CD14-positive monocyte (primary cell): ENCODE results near the gene LIN7A. TPM values are rescaled to one million over a fixed set of nuclear protein-coding genes. Genes with fewer than 3 reads are reported as not detected.

ENCODE experiments used
- DNase-seq, 3 donors: peaks; one replicate each; pipeline ENCODE4 v3.0.0-alpha.2; 2011 to 2022
- H2AFZ ChIP-seq: 2 replicates; pipeline ENCODE4 v1.6.0; 2012; ENCODE audit warnings: mild to moderate bottlenecking, low read depth, low read length, inconsistent platforms; ENCODE audit not compliant: insufficient read depth, poor library complexity, severe bottlenecking
- H3K27ac ChIP-seq, 2 donors: 1 replicate in 1 of 2; 2 replicates in 1 of 2; pipeline ENCODE4 v1.5.1; 2012 to 2013; ENCODE audit warnings: low read length in 2 of 2, control low read depth in 1 of 2, inconsistent platforms in 1 of 2, low read depth in 1 of 2, mild to moderate bottlenecking in 1 of 2
- H3K27me3 ChIP-seq, 2 donors: one replicate each; pipeline versions ENCODE4 v1.6.0 to v1.6.1; 2011 to 2013; ENCODE audit warnings: low read length in 2 of 2; ENCODE audit not compliant: control insufficient read depth in 2 of 2, insufficient read depth in 2 of 2
- H3K36me3 ChIP-seq, 2 donors: replicated peaks in 1 of 2; 1 replicate in 1 of 2; 2 replicates in 1 of 2; pipeline versions ENCODE4 v1.5.1 to v1.6.1; 2012 to 2013; ENCODE audit warnings: low read length in 2 of 2, control low read depth in 1 of 2, inconsistent platforms in 1 of 2, mild to moderate bottlenecking in 1 of 2; ENCODE audit not compliant: insufficient read depth in 2 of 2, control insufficient read depth in 1 of 2
- H3K4me1 ChIP-seq, 2 donors: 1 replicate in 1 of 2; 2 replicates in 1 of 2; pipeline versions ENCODE4 v1.5.1 to v1.6.1; 2012 to 2013; ENCODE audit warnings: low read length in 2 of 2, control low read depth in 1 of 2, inconsistent platforms in 1 of 2, mild to moderate bottlenecking in 1 of 2, moderate library complexity in 1 of 2; ENCODE audit not compliant: insufficient read depth in 2 of 2, control insufficient read depth in 1 of 2
- H3K4me2 ChIP-seq: replicated peaks from 2 replicates; pipeline ENCODE3; 2012; ENCODE audit warnings: low read length, moderate library complexity, mild to moderate bottlenecking; ENCODE audit not compliant: poor library complexity, severe bottlenecking; ENCODE audit errors: extremely low read depth
- H3K4me3 ChIP-seq, 3 experiments: fragments of 200-600 bp in 1 of 3; sonication (generic) in 1 of 3; replicated peaks in 1 of 3; 1 replicate in 2 of 3; 2 replicates in 1 of 3; pipeline ENCODE4 v1.5.1; 2011 to 2013; ENCODE audit warnings: low read length in 3 of 3, mild to moderate bottlenecking in 3 of 3, control low read depth in 2 of 3, low read depth in 2 of 3, inconsistent platforms in 1 of 3, moderate library complexity in 1 of 3
- H3K79me2 ChIP-seq: 2 replicates; pipeline ENCODE4 v1.6.0; 2012; ENCODE audit warnings: mild to moderate bottlenecking, control low read depth, inconsistent platforms, low read length, moderate library complexity; ENCODE audit not compliant: insufficient read depth
- H3K9ac ChIP-seq: 2 replicates; pipeline ENCODE4 v1.6.0; 2017; ENCODE audit warnings: low read length, mild to moderate bottlenecking; ENCODE audit not compliant: insufficient read depth, poor library complexity, severe bottlenecking
- H3K9me3 ChIP-seq, 2 donors: replicated peaks in 1 of 2; 1 replicate in 1 of 2; 2 replicates in 1 of 2; pipeline versions ENCODE4 v1.5.1 to v1.6.1; 2012 to 2013; ENCODE audit warnings: low read length in 2 of 2, control low read depth in 1 of 2; ENCODE audit not compliant: control insufficient read depth in 1 of 2, insufficient read depth in 1 of 2
- H4K20me1 ChIP-seq: 2 replicates; pipeline ENCODE4 v1.6.0; 2012; ENCODE audit warnings: mild to moderate bottlenecking, low read length, control low read depth, moderate library complexity; ENCODE audit not compliant: insufficient read depth
- H3K27ac Mint-ChIP-seq, 7 donors: one replicate each; pipeline ENCODE4 v1.8.0; 2020; ENCODE audit warnings: mild to moderate bottlenecking in 7 of 7, mixed read lengths in 7 of 7, moderate library complexity in 6 of 7, inconsistent platforms in 2 of 7
- H3K27me3 Mint-ChIP-seq, 3 donors: one replicate each; pipeline ENCODE4 v1.8.0; 2021 to 2022; ENCODE audit warnings: low read depth in 3 of 3, mild to moderate bottlenecking in 3 of 3, mixed read lengths in 3 of 3, moderate library complexity in 3 of 3, inconsistent platforms in 1 of 3
- H3K36me3 Mint-ChIP-seq, 2 donors: one replicate each; pipeline ENCODE4 v1.8.0; 2020; ENCODE audit warnings: mixed read lengths in 2 of 2, inconsistent platforms in 1 of 2, mild to moderate bottlenecking in 1 of 2
- H3K4me1 Mint-ChIP-seq: one replicate; pipeline ENCODE4 v1.8.0; 2020; ENCODE audit warnings: mild to moderate bottlenecking, mixed read lengths
- H3K4me3 Mint-ChIP-seq, 2 donors: one replicate each; pipeline ENCODE4 v1.8.0; 2020; ENCODE audit warnings: mild to moderate bottlenecking in 2 of 2, mixed read lengths in 2 of 2, moderate library complexity in 1 of 2
- H3K9me3 Mint-ChIP-seq, 7 donors: one replicate each; pipeline ENCODE4 v1.8.0; 2020 to 2022; ENCODE audit warnings: mixed read lengths in 7 of 7, mild to moderate bottlenecking in 6 of 7, moderate library complexity in 6 of 7, inconsistent platforms in 2 of 7
- WGBS: methylation state at CpG from one replicate; pipeline ENCODE4 v1.1.5; 2013; ENCODE audit warnings: missing lambda C conversion rate; ENCODE audit not compliant: insufficient coverage; 5-methylcytosine and 5-hydroxymethylcytosine counted together
- intact Hi-C, 2 donors: fragments of 100-400 bp; cut with micrococcal nuclease; formaldehyde crosslinking; loops; one replicate each; pipeline versions ENCODE4 v1.15.0 to v1.15.1; 2023
- polyA plus RNA-seq, 3 donors: library from polyadenylated mRNA; depleted of rRNA in 1 of 3; unstranded in 2 of 3; stranded (reverse) in 1 of 3; fragments of 300-500 nt in 2 of 3; fragments of >200 nt in 1 of 3; fragmentation: Illumina TruSeq in 2 of 3; gene quantifications; 1 replicate in 2 of 3; 2 replicates in 1 of 3; pipeline ENCODE4 v1.2.3, GENCODE V29; 2012 to 2021
- TF ChIP-seq, protein P1 (sequence below): fragments of 200-600 bp; IDR thresholded peaks from one replicate; pipeline ENCODE4 v1.8.0; 2022; ENCODE audit warnings: antibody characterized with exemption, mild to moderate bottlenecking

Gene LIN7A
- polyA plus RNA-seq, 3 donors: 8.0 to 16.6 (median 15.2) TPM

DNA sequence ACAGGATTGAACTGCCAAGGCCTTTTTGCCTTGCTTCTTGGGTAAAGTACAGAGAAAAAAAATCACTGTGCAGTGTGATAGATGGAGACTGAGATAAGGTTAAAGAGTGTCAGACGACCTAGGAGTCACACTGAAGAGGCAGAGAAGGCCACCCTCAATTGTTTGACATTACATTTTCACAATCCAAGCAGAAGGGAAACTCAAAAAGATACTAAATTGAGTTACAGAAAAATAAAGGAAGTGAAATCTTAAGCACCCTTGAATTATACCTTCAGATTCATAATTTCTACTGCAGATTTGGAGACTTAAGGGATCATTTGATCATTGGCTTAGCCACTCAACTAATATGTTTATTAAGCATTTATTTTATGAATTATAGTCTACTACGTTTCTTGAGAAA lies 123.9 kb downstream of the LIN7A start:
- Mint-ChIP-seq H3K27me3 (no peaks in the 10 kb centered on the region), H3K4me1 (peaks cover 4% of the 10 kb centered on the region), H3K27ac (peak overlapping the region in 1 of 7 donors; percentile 42), H3K36me3 (peaks cover 23 to 29% of the 10 kb centered on the region in 2 donors), H3K9me3 (peaks cover 0 to 5% (median 0%) of the 10 kb centered on the region in 7 donors), H3K4me3 (no peak overlapping the region)
- H3K4me3 ChIP-seq: no peak overlapping the region
- peaks cover 25 to 29% of the 10 kb centered on the region in 2 donors for H3K36me3 ChIP-seq
- no peaks in the 10 kb centered on the region for H3K4me1 ChIP-seq
- no peak for DNase-seq
- intact Hi-C loops: no loop called here
- H3K79me2 ChIP-seq: no peaks in the 10 kb centered on the region
- TF ChIP-seq, protein P1, sequence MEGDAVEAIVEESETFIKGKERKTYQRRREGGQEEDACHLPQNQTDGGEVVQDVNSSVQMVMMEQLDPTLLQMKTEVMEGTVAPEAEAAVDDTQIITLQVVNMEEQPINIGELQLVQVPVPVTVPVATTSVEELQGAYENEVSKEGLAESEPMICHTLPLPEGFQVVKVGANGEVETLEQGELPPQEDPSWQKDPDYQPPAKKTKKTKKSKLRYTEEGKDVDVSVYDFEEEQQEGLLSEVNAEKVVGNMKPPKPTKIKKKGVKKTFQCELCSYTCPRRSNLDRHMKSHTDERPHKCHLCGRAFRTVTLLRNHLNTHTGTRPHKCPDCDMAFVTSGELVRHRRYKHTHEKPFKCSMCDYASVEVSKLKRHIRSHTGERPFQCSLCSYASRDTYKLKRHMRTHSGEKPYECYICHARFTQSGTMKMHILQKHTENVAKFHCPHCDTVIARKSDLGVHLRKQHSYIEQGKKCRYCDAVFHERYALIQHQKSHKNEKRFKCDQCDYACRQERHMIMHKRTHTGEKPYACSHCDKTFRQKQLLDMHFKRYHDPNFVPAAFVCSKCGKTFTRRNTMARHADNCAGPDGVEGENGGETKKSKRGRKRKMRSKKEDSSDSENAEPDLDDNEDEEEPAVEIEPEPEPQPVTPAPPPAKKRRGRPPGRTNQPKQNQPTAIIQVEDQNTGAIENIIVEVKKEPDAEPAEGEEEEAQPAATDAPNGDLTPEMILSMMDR: no peak
- no peaks in the 10 kb centered on the region for H4K20me1 ChIP-seq
- H2AFZ ChIP-seq: no peak overlapping the region
- no peak overlapping the region for H3K27ac ChIP-seq
- no peak overlapping the region for H3K9ac ChIP-seq
- WGBS: no CpG with 5 or more reads among the region's 2 CpGs
- H3K4me2 ChIP-seq: no peak overlapping the region
- no peaks in the 10 kb centered on the region for H3K9me3 ChIP-seq
- no peaks in the 10 kb centered on the region for H3K27me3 ChIP-seq

DNA sequence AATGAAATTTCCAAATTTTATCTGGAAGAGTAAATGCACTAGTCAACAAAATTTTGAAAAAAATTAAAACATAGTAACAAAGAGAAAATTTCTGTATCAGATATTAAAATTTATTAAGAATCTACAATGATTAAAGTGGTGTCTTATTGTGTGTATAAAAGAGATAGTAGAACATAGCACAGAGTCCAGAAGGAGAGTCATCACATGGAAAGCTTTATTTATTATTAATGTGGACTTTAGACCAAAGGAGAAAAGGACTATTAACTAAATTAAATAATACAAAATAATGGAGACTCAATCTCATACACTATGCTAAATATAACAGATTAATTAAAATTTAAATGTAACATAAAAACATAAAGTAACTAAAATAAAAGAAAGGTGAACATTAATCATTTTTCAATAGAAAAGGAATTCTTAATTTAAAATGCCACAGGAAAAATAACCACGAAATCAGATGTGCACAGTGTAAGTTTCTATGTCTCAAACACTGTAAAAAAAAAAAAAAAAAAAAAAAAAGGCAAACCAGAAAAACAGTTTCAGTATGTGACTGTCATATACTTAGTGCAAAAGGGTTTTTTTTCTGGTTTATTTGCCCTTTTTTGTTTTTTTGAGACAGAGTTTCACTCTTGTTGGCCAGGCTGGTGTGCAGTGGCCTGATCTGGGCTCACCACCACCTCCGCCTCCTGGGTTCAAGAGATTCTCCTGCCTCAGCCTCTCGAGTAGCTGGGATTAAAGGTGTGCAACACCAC lies 125.6 kb downstream of the LIN7A start:
- TF ChIP-seq, protein P1: no peak
- Mint-ChIP-seq H3K4me1 (peaks cover 4% of the 10 kb centered on the region), H3K27ac (no peak overlapping the region), H3K9me3 (peaks cover 0 to 6% (median 1%) of the 10 kb centered on the region in 7 donors), H3K36me3 (peaks cover 34 to 40% of the 10 kb centered on the region in 2 donors), H3K4me3 (no peak overlapping the region), H3K27me3 (no peaks in the 10 kb centered on the region)
- no peak for DNase-seq
- no peaks in the 10 kb centered on the region for H3K4me1 ChIP-seq
- no peaks in the 10 kb centered on the region for H3K27me3 ChIP-seq
- no peaks in the 10 kb centered on the region for H3K9me3 ChIP-seq
- H4K20me1 ChIP-seq: no peaks in the 10 kb centered on the region
- H2AFZ ChIP-seq: no peak overlapping the region
- no peak overlapping the region for H3K4me3 ChIP-seq
- no peak overlapping the region for H3K9ac ChIP-seq
- 100% methylated on average over 1 of the region's 3 CpGs for WGBS
- no peaks in the 10 kb centered on the region for H3K79me2 ChIP-seq
- H3K27ac ChIP-seq: no peak overlapping the region
- peaks cover 33 to 46% of the 10 kb centered on the region in 2 donors for H3K36me3 ChIP-seq
- intact Hi-C loops: no loop called here
- H3K4me2 ChIP-seq: no peak overlapping the region
